Keratinocyte (primary cell): ENCODE results near the gene SPATA12. TPM values are rescaled to one million over a fixed set of nuclear protein-coding genes. Genes with fewer than 3 reads are reported as not detected.

Experiments
- DNase-seq: peaks from one replicate; pipeline ENCODE4 v3.0.0-alpha.2; 2011; ENCODE audit warnings: low read depth, missing footprints, low spot score
- FAIRE-seq: peaks from 2 replicates; lab custom pipeline; 2011; peaks lifted over from hg19 to GRCh38; lab: Jason Lieb, UNC
- H2AFZ ChIP-seq: 2 replicates; pipeline ENCODE4 v1.6.0; 2012; ENCODE audit warnings: low read length, control low read depth, inconsistent platforms; ENCODE audit not compliant: control insufficient read depth
- H3K27ac ChIP-seq: 2 replicates; pipeline ENCODE4 v1.5.1; 2011; ENCODE audit warnings: low read length; ENCODE audit not compliant: control insufficient read depth, insufficient read depth
- H3K27me3 ChIP-seq: 3 replicates; pipeline ENCODE4 v1.6.0; 2011; ENCODE audit warnings: low read length; ENCODE audit not compliant: control insufficient read depth, insufficient read depth; ENCODE audit errors: extremely low read depth
- H3K36me3 ChIP-seq, 2 experiments: 2 replicates in 1 of 2; 3 replicates in 1 of 2; pipeline ENCODE4 v1.5.1; 2011; ENCODE audit warnings: low read length in 2 of 2, mild to moderate bottlenecking in 1 of 2; ENCODE audit not compliant: control insufficient read depth in 2 of 2, insufficient read depth in 2 of 2; ENCODE audit errors: extremely low read depth in 1 of 2
- H3K4me1 ChIP-seq: 3 replicates; pipeline ENCODE4 v1.5.1; 2011; ENCODE audit warnings: low read length; ENCODE audit not compliant: control insufficient read depth, insufficient read depth; ENCODE audit errors: extremely low read depth
- H3K4me2 ChIP-seq: 3 replicates; pipeline ENCODE4 v1.6.0; 2011; ENCODE audit warnings: low read depth, low read length; ENCODE audit not compliant: control insufficient read depth, insufficient read depth; ENCODE audit errors: extremely low read depth
- H3K4me3 ChIP-seq, 3 experiments: fragments of 200-600 bp in 1 of 3; sonication (generic) in 1 of 3; 2 replicates in 2 of 3; 3 replicates in 1 of 3; pipeline ENCODE4 v1.5.1; 2011 to 2016; ENCODE audit warnings: low read length in 3 of 3, mild to moderate bottlenecking in 3 of 3, control low read depth in 2 of 3, inconsistent platforms in 1 of 3, low read depth in 1 of 3, mixed read lengths in 1 of 3, mixed run types in 1 of 3, moderate library complexity in 1 of 3; ENCODE audit not compliant: control insufficient read depth in 2 of 3, insufficient read depth in 2 of 3; ENCODE audit errors: extremely low read depth in 1 of 3
- H3K79me2 ChIP-seq: 2 replicates; pipeline ENCODE4 v1.6.0; 2012; ENCODE audit warnings: low read length; ENCODE audit not compliant: control insufficient read depth, insufficient read depth
- H3K9ac ChIP-seq: 3 replicates; pipeline ENCODE4 v1.6.0; 2011; ENCODE audit warnings: low read length; ENCODE audit not compliant: control insufficient read depth, insufficient read depth; ENCODE audit errors: extremely low read depth
- H3K9me1 ChIP-seq: 3 replicates; pipeline ENCODE4 v1.6.0; 2011; ENCODE audit warnings: low read length; ENCODE audit not compliant: control insufficient read depth, insufficient read depth; ENCODE audit errors: extremely low read depth
- H3K9me3 ChIP-seq: 2 replicates; pipeline ENCODE4 v1.5.1; 2012; ENCODE audit warnings: low read depth, low read length; ENCODE audit not compliant: control insufficient read depth
- H4K20me1 ChIP-seq: 3 replicates; pipeline ENCODE4 v1.6.0; 2011; ENCODE audit warnings: low read length; ENCODE audit not compliant: control insufficient read depth, insufficient read depth; ENCODE audit errors: extremely low read depth
- CTCF ChIP-seq, 3 experiments: IDR thresholded peaks in 1 of 3; conservative IDR thresholded peaks in 1 of 3; optimal IDR thresholded peaks in 1 of 3; 2 replicates in 2 of 3; 3 replicates in 1 of 3; pipeline versions ENCODE3 to v1.5.1; 2011; ENCODE audit warnings: low read length in 3 of 3, mild to moderate bottlenecking in 3 of 3, moderate library complexity in 2 of 3, control low read depth in 1 of 3, inconsistent platforms in 1 of 3; ENCODE audit not compliant: insufficient read depth in 2 of 3; ENCODE audit errors: extremely low read depth in 1 of 3
- EZH2 ChIP-seq: IDR thresholded peaks from one replicate; pipeline ENCODE4 v1.6.1; 2012; ENCODE audit warnings: inconsistent platforms, mild to moderate bottlenecking, low read length, moderate library complexity
- dilution Hi-C: fragments of 300-500 bp; cut with MboI; formaldehyde crosslinking; loops from one replicate; pipeline ENCODE4 v1.7.0; 2020; ENCODE audit warnings: low sequenced_read_pairs; ENCODE audit not compliant: extremely low pct_ligation_motif_present
- polyA plus RNA-seq, 5 experiments: library from polyadenylated mRNA; depleted of rRNA in 3 of 5; stranded (reverse) in 3 of 5; stranded (forward) in 1 of 5; unstranded in 1 of 5; fragments of >200 nt; gene quantifications; 1 replicate in 1 of 5; 2 replicates in 3 of 5; 3 replicates in 1 of 5; pipeline versions ENCODE4 v1.2.1 to v1.2.3, GENCODE V29; 2011 to 2012; ENCODE audit warnings: missing spikeins in 2 of 5, low read depth in 1 of 5, low replicate concordance in 1 of 5

SPATA12 gene
- polyA plus RNA-seq, 1 donor (not counting 4 experiments of a cell fraction or from before 2014, with no cell fraction given): 0.08 TPM

- dilution Hi-C loops: no loop called here
- Histone ChIP-seq H3K4me3 (no peak overlapping the region), H4K20me1 (no peaks in the 10 kb centered on the region), H3K9me1 (no peaks in the 10 kb centered on the region), H3K9ac (no peak overlapping the region), H3K4me1 (peaks cover 14% of the 10 kb centered on the region), H3K9me3 (no peaks in the 10 kb centered on the region), H3K27me3 (no peaks in the 10 kb centered on the region), H2AFZ (no peak overlapping the region), H3K4me2 (no peak overlapping the region), H3K36me3 (peaks cover 0 to 2% of the 10 kb centered on the region in 2 experiments), H3K79me2 (no peaks in the 10 kb centered on the region), H3K27ac (no peak overlapping the region)
- no peak for TF ChIP-seq CTCF (optimal IDR thresholded peaks at IDR 0.05 in 1 of 3, IDR thresholded peaks at IDR 0.05 in 1 of 3, conservative IDR thresholded peaks at IDR 0.05 in 1 of 3; ENCODE audit: extremely low read depth in 1 of 3, insufficient read depth in 2 of 3, low read length in 3 of 3)
- no peak for TF ChIP-seq EZH2
- DNase-seq: no peak
- no peak for FAIRE-seq
Observed at GRCh38 chr3:57073628-57074027, 13.2 kb downstream of the SPATA12 start.

GRCh38 chr3:57074135-57074534, 13.7 kb downstream of the SPATA12 start:
- H3K4me2 ChIP-seq: no peak overlapping the region
- H3K9me3 ChIP-seq: no peaks in the 10 kb centered on the region
- peaks cover 0 to 2% of the 10 kb centered on the region in 2 experiments for H3K36me3 ChIP-seq
- peaks cover 9% of the 10 kb centered on the region for H3K4me1 ChIP-seq
- H3K9ac ChIP-seq: no peak overlapping the region
- FAIRE-seq (no peak), DNase-seq (no peak)
- no peak overlapping the region for H3K27ac ChIP-seq
- no peak for TF ChIP-seq CTCF (optimal IDR thresholded peaks at IDR 0.05 in 1 of 3, IDR thresholded peaks at IDR 0.05 in 1 of 3, conservative IDR thresholded peaks at IDR 0.05 in 1 of 3; ENCODE audit: extremely low read depth in 1 of 3, insufficient read depth in 2 of 3, low read length in 3 of 3)
- TF ChIP-seq EZH2: no peak
- dilution Hi-C loops: no loop called here
- no peak overlapping the region for H2AFZ ChIP-seq
- no peaks in the 10 kb centered on the region for H3K27me3 ChIP-seq
- H3K9me1 ChIP-seq: no peaks in the 10 kb centered on the region
- no peaks in the 10 kb centered on the region for H3K79me2 ChIP-seq
- no peak overlapping the region for H3K4me3 ChIP-seq
- H4K20me1 ChIP-seq: no peaks in the 10 kb centered on the region
